Right atrium auricular region (tissue), 2 donors: Measurements from ENCODE around the gene PRAMEF6. TPM values are rescaled to one million over a fixed set of nuclear protein-coding genes. Genes with fewer than 3 reads are reported as not detected.
"Not testable (repeated sequence)": the region's sequence is repeated elsewhere in the genome, so short reads cannot be mapped to it uniquely, and the experiment has no call there.

ENCODE experiments used
- DNase-seq: peaks from one replicate; pipeline ENCODE4 v3.0.0-alpha.2; 2019; ENCODE audit warnings: low spot score
- H3K27ac ChIP-seq, 2 donors: fragments of 200-600 bp; sonication (generic); 1 replicate in 1 of 2; 2 replicates in 1 of 2; pipeline ENCODE4 v1.5.1; 2016 to 2019
- H3K27me3 ChIP-seq, 2 donors: fragments of 200-600 bp; sonication (generic); one replicate each; pipeline versions ENCODE4 v1.5.1 to v1.6.0; 2017 to 2019
- H3K36me3 ChIP-seq: fragments of 200-600 bp; sonication (generic); one replicate; pipeline ENCODE4 v1.5.1; 2016
- H3K4me1 ChIP-seq, 2 donors: fragments of 200-600 bp; sonication (generic); one replicate each; pipeline versions ENCODE4 v1.5.1 to v1.6.0; 2017 to 2019
- H3K4me3 ChIP-seq, 2 donors: fragments of 200-600 bp; sonication (generic); 1 replicate in 1 of 2; 2 replicates in 1 of 2; pipeline ENCODE4 v1.5.1; 2017 to 2019; ENCODE audit warnings: mild to moderate bottlenecking in 1 of 2, moderate library complexity in 1 of 2
- H3K9me3 ChIP-seq, 2 donors: fragments of 200-600 bp; sonication (generic); one replicate each; pipeline ENCODE4 v1.5.1; 2019
- total RNA-seq, 2 donors: library from RNA; depleted of rRNA; stranded (reverse); fragments of >200 nt; gene quantifications; one replicate each; pipeline ENCODE4 v1.1.0, GENCODE V29; 2016

PRAMEF6 gene
- total RNA-seq, result not detected

GRCh38 chr1:12947480-12947879 is at the start of gene PRAMEF6:
PRAMEF6 (minus strand) TSS chr1:12947580; CDS start chr1:12942518, 5,062 bp downstream.
- not testable (repeated sequence) for H3K27me3 ChIP-seq, DNase-seq, H3K27ac ChIP-seq, H3K4me1 ChIP-seq, H3K4me3 ChIP-seq, H3K9me3 ChIP-seq, H3K36me3 ChIP-seq

- not testable (repeated sequence) for H3K9me3 ChIP-seq, H3K4me1 ChIP-seq, H3K27me3 ChIP-seq, H3K4me3 ChIP-seq, H3K27ac ChIP-seq, H3K36me3 ChIP-seq, DNase-seq
Observed at GRCh38 chr1:12924368-12924767, 23.0 kb downstream of the PRAMEF6 start.

- not testable (repeated sequence) for DNase-seq, H3K4me1 ChIP-seq, H3K9me3 ChIP-seq, H3K4me3 ChIP-seq, H3K27me3 ChIP-seq, H3K36me3 ChIP-seq, H3K27ac ChIP-seq
Observed at GRCh38 chr1:12921749-12922148, 25.6 kb downstream of the PRAMEF6 start.

GRCh38 chr1:12916310-12916709 is 31.1 kb downstream of the PRAMEF6 start, which contains the start of gene PRAMEF7:
PRAMEF7 (plus strand) TSS chr1:12916610; CDS start chr1:12917693, 1,083 bp downstream.
- not testable (repeated sequence) for H3K36me3 ChIP-seq, H3K4me1 ChIP-seq, H3K27me3 ChIP-seq, H3K4me3 ChIP-seq, DNase-seq, H3K27ac ChIP-seq, H3K9me3 ChIP-seq

GRCh38 chr1:12903793-12904572 is 43.4 kb downstream of the PRAMEF6 start:
- not testable (repeated sequence) for H3K36me3 ChIP-seq, H3K4me1 ChIP-seq, H3K27ac ChIP-seq, H3K4me3 ChIP-seq, DNase-seq, H3K9me3 ChIP-seq, H3K27me3 ChIP-seq

- not testable (repeated sequence) for H3K27me3 ChIP-seq, H3K4me3 ChIP-seq, H3K36me3 ChIP-seq, H3K9me3 ChIP-seq, DNase-seq, H3K27ac ChIP-seq, H3K4me1 ChIP-seq
Observed at GRCh38 chr1:12899186-12899585, 48.2 kb downstream of the PRAMEF6 start.

- H3K36me3 ChIP-seq, H3K27me3 ChIP-seq, H3K9me3 ChIP-seq, H3K4me1 ChIP-seq, DNase-seq, H3K4me3 ChIP-seq, H3K27ac ChIP-seq: not testable (repeated sequence)
Observed at GRCh38 chr1:12898170-12898569, 49.2 kb downstream of the PRAMEF6 start, which contains the start of gene PRAMEF10. PRAMEF10 (minus strand) TSS chr1:12898270; CDS start chr1:12895847, 2,423 bp downstream.

Other genes with a start within 250 kb of the PRAMEF6 start
- gene AADACL3, start 231.5 kb downstream of the PRAMEF6 start, total RNA-seq, result not detected
- gene CFAP107, start 201.4 kb downstream of the PRAMEF6 start, total RNA-seq, result not detected
- gene PRAMEF12, start 173.8 kb downstream of the PRAMEF6 start, total RNA-seq, result not detected
- not detected for gene PRAMEF1, start 156.2 kb downstream of the PRAMEF6 start, total RNA-seq
- not detected for gene PRAMEF11, start 116.2 kb downstream of the PRAMEF6 start, total RNA-seq
- gene HNRNPCL1, start 98.9 kb downstream of the PRAMEF6 start, total RNA-seq, result not detected
- not detected for gene PRAMEF2, start 90.5 kb downstream of the PRAMEF6 start, total RNA-seq
- gene PRAMEF4, start 61.4 kb downstream of the PRAMEF6 start, total RNA-seq, result not detected
- not detected for gene PRAMEF10, start 49.3 kb downstream of the PRAMEF6 start, total RNA-seq
- gene PRAMEF7, start 31.0 kb downstream of the PRAMEF6 start, total RNA-seq, result not detected
- not detected for gene PRAMEF27, start 109.0 kb upstream of the PRAMEF6 start, total RNA-seq
- gene HNRNPCL3, start 113.2 kb upstream of the PRAMEF6 start, total RNA-seq, result not detected
- gene PRAMEF25, start 123.2 kb upstream of the PRAMEF6 start, total RNA-seq, result not detected
- gene HNRNPCL2, start 169.3 kb upstream of the PRAMEF6 start, total RNA-seq, result not detected
- gene PRAMEF26, start 208.4 kb upstream of the PRAMEF6 start, total RNA-seq, result not detected
- not detected for gene HNRNPCL4, start 218.1 kb upstream of the PRAMEF6 start, total RNA-seq
- not detected for gene PRAMEF9, start 224.3 kb upstream of the PRAMEF6 start, total RNA-seq